Measurements from ENCODE around the gene INTS11.

The INTS11 gene

GRCh38 chr1:1357871-1358432 is 33.5 kb upstream of the INTS11 start:
- no peak for DNase-seq

DNA sequence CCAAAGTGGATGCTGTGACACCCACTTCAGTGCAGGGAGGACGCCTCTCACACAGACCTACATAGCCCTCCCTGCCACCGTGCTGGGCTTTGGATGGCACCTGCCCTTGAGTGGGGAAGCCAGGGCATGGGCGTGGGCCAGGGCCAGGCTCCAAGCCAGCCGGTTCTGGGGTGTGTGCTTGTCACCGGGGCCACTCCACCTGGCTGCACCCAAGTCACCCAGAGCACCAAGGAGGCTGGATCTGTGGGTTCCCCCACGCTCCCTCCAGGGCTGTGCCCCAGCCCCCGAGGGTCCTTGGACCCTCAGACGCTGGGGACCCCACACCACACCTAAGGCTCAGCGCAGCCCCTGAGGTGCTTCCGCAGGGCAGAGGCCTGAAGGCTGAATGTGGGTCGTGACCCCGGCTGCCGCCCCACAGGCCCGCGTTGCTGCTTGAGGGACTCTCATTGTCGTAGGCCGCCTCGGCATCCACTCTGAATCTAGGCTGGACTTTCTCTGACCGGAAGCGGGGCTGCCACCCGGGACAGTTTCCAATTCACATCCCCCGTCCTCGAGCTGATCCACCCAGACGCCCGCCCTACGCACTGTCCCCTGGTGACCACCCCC is 32.4 kb upstream of the INTS11 start:
- no peak for DNase-seq

GRCh38 chr1:1356166-1356795 is 31.8 kb upstream of the INTS11 start:
- DNase-seq: no peak

DNA sequence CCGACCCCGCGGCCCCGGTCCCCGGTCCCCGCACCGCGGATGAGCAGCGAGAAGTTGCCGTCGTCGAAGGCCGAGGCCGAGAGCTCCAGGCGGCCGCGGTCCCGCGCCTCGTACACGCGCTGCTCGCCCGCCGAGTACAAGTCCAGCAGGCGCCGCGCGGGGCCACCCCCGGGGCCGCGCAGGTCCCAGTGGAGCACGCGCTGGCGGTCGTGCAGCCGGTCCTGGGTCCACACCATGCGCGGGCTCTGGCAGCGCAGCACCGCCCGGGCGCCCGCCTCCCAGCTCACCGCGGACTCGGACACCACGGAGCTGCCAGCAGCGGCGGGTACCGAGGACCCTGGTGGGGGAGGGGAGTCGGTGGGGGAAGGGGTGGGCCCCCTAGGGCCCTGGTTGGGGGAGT is 31.0 kb upstream of the INTS11 start:
- peak; percentile 16 for DNase-seq

DNA sequence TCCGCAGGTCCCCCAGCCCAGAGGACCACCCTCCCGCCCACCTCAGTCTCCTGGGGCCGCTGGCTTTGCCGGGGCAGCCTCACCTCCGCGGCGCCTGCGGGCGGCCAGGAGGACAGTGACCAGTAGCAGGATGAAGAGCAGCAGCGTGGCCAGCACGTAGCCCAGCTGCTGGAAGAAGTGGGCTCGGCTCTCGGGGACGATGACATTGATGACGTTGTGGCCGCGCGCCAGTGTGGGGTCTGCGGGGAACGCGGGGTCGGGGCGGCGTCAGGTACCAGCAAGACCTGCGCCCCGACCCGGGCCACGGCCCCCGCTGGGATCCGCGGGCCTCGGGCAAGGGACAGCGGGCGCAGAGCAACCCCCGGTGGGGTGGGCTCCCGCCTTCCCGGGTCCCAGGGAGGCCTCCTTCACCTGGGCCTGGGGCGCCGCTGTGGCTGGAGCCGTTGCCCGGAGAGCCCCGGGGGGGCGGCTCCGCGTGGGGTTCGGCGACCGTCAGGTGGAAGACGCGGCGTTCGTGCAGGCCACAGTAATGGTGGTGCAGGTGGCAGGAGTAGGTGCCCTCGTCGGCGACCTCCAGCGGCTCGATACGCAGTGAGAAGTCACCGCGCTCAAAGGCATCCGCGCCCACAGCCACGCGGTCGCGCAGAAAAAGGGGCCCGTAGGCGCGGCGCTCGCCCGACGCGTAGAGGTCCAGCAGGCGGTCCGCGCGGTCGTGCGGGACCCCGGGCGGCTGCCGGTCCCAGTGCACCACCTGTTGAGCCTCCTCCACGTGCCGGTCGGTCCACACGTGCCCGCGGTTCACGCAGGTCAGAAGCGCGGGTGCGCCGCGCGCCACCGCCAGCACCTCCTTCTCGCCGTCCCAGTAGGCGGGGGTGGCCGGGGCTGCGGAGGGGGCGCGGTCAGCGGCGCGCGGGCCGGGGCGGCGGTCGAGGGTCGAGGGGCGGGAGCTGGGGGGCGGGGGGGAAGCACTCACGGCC is 30.1 kb upstream of the INTS11 start:
- DNase-seq: no peak

GRCh38 chr1:1353389-1354151 is 29.1 kb upstream of the INTS11 start:
- peak; percentile 51 for DNase-seq

DNA sequence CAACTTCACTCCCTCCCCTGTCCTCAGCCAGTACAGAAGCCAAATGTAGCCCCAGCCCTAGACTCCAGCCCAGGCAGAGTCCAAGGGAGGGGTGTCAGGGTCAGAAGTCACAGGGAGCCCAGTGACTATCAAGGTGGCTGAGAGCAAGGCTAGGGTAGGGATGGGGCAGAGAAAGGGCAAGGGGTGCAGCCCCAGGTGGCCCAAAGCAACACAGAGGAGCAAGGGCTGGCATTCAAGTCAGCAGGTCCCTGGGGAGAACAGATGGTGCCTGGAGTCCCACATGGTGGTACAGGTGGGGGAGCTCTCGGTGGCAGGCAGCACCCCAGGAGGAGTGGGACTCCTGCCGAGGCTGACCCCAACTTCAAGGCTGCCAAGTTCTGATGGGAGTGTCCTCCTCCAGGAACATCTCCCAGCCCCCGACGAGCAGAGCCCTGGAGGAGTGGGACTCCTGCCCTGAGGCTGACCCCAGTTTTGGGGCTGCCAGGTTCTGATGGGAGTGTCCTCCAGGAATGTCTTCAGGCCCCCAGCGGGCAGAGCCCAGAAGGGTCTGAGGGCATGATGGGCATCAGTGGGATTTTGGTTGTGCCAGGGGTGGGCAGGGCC is 28.4 kb upstream of the INTS11 start:
- DNase-seq: no peak

- DNase-seq: no peak
Observed at GRCh38 chr1:1351511-1352427, 27.3 kb upstream of the INTS11 start.

DNA sequence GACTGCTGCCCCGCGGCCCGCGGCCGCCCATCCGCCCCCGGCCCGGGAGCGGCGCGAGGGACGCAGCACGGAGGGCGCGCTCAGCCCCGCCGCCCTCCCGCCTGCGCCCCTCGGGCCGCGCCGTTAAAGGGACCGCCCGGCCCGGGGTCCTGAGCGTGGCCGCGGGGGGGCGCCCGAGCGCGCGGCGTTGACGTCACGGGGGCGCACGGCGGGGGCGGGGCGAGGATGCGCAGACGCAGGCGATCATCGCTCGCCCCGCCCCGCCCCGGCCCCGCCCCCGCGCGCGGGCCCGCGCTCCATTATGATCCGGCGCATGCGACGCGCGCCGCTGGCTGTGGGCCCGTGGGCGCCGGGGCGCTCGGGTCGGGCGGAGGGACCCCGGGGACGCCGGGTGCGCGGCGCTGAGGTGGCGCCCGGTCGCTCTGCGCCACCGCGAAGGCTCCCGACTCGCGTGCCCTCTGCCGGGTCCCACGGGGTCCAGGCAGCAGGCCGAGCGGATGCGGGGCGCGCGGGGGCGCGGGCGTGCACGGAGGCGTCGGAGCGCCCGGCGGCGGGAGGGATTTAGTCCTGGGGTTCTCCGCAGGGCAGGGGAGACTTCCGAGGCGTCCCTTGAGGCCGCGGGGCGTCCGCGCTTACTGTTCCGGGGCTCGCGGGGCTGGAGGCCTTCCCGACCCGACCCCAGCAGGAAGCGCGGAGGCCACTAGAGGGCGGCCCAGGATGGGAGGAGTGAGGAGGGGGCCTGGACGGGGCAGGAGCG is 25.0 kb upstream of the INTS11 start, which contains the start of gene DVL1:
Gene DVL1 (minus strand): TSS at position 163 of the 757 bp plus-strand sequence. CDS start 353 bp downstream, outside the sequence.
- DNase-seq: peak; percentile 59

DNA sequence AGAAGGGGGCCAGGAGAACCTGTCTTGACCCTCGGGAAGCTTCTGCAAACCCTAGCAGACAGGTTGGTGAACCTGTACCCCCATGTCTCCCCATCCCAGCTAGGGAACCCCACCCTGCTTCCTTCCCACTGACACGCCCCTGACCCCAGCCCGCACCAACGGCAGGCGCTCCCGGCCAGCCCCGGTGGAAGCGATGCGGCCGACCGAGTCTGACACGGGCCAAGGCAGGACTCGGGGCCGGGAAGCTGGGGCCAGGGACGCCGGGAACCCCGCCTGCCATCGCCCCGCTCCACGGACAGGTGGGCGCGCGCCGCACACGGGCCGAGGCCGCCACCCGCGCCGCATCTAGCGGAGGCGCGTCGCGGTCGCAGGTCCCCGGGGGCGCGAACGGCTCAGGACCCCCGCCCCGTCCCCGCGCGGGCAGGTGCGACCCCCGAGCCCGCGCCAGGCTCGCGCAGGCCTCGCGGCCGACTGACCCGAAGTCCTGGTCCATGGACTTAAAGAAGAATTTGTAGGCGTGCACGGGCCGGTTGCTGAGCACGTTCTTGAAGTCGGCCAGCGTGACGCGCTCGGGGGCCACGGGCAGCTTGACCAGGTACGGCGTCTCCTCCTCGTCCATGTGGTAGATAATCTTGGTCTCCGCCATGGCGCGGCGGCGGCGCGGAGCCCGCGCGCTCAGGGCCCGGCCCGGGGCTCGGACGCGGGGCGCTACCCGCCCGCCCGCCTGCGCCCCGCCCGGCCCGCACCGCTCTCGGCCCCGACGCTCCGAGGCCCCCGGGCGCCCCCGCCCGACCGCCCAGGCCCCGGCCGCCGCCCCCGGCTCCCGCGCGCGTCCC is 24.2 kb upstream of the INTS11 start:
- DNase-seq: no peak

- DNase-seq: no peak
Observed at GRCh38 chr1:1347663-1348419, 23.4 kb upstream of the INTS11 start.

DNA sequence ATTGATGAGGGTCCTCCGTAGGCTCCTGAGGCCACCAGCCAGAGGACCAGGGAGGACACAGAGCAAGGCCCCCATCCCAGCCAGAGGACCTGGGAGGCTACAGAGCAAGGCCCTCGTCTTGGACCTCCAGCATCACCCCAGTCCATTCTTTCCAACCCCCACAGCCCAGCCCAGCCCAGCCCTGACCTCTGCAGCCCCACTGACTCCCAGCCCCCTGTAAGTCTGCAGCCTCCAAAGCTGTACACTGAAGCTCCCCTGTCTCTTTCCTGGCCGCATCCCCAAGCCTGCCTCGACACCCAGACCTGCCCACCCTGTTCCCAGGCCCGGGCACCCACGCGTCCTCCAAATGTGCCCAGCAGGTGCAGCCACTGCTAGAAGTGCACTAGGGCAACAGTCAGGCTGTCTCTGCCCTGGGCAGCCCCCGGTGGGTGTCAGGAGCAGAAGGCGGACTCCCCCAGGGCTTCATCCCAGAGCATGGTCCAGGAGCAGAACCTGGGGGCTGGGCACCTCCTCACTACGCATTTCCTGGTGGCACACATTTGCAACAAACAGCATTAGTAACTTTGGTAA is 22.7 kb upstream of the INTS11 start:
- no peak for DNase-seq

DNA sequence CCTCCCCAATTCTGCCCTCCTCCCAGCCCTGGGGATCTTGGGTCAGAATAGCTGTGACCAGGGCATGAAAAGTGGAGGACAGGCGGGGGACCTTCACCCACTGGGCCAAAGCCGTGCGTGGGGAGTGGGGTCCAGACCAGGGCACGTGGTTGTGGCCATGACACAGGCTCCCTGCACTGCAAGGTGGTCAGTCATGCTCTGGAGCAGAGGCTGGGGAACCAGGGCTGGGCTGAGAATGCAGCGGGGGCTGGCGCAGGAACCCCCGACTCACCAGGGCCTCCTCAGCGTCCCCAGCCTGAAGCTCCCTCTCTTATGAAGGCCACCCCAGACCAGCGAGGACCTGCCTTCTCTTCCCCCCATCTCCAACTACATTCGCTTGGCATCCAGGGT is 22.0 kb upstream of the INTS11 start:
- DNase-seq: no peak

- no peak for DNase-seq
Observed at GRCh38 chr1:1345860-1346500, 21.5 kb upstream of the INTS11 start.

- DNase-seq: no peak
Observed at GRCh38 chr1:1345384-1345783, 20.9 kb upstream of the INTS11 start.

- no peak for DNase-seq
Observed at GRCh38 chr1:1344655-1345361, 20.3 kb upstream of the INTS11 start.
